ENCODE measurements around the gene PLPP7.
"Not testable (repeated sequence)": the region's sequence is repeated elsewhere in the genome, so short reads cannot be mapped to it uniquely, and the experiment has no call there.

Gene PLPP7

DNA sequence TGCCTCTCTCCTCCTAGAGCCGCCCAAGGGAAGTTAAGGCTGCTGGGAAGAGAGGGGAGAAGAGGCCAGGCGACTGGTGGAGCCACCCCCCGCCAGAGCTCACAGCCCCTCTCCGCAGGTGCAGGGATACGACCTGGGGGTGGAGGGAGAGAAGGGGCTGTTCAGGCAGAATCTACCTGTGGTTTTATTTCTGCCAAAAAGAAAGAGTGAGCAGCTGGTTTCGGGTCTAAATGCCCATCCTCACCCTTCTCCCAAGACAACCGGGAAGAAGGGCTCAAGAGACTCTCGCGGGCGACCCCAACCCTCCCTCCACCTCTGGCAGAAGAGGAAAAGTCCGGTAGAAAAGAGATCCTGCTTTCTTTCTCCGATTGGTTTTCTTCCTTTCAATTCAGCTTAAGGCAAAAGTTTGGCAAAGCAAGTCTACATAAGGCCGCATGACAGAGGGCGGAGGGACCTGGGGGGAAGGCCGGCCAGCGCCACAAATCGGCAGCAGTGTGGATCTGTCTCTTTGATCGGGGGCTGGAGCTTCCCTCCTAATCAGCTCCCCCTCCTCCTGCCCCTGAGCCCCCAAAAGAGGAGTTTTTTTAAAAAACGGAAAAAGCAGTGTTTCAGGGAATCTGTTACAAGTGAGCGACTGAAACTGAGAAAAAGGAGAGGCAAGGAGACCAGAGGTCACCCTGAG lies 29.5 kb upstream of the PLPP7 start:
- peak overlapping the region; percentile 90 for H3K27ac Mint-ChIP-seq
- no peaks in the 10 kb centered on the region for H3K27me3 Mint-ChIP-seq
- H3K4me3 Mint-ChIP-seq = no peak overlapping the region
- no peaks in the 10 kb centered on the region for H3K9me3 Mint-ChIP-seq
- intact Hi-C loops (cut with micrococcal nuclease) = no loop called here
- peaks cover 93% of the 10 kb centered on the region for H3K4me1 Mint-ChIP-seq (ENCODE audit: low read depth)
- H3K36me3 Mint-ChIP-seq (ENCODE audit: low read depth) = peaks cover 80% of the 10 kb centered on the region

GRCh38 chr9:131260751-131261452 lies 28.6 kb upstream of the PLPP7 start:
- Mint-ChIP-seq H3K4me1 (ENCODE audit: low read depth) (peaks cover 96% of the 10 kb centered on the region), H3K9me3 (no peaks in the 10 kb centered on the region), H3K36me3 (ENCODE audit: low read depth) (peaks cover 88% of the 10 kb centered on the region), H3K4me3 (no peak overlapping the region), H3K27ac (peak overlapping the region; percentile 90), H3K27me3 (no peaks in the 10 kb centered on the region)
- intact Hi-C loops (cut with micrococcal nuclease) = no loop called here

DNA sequence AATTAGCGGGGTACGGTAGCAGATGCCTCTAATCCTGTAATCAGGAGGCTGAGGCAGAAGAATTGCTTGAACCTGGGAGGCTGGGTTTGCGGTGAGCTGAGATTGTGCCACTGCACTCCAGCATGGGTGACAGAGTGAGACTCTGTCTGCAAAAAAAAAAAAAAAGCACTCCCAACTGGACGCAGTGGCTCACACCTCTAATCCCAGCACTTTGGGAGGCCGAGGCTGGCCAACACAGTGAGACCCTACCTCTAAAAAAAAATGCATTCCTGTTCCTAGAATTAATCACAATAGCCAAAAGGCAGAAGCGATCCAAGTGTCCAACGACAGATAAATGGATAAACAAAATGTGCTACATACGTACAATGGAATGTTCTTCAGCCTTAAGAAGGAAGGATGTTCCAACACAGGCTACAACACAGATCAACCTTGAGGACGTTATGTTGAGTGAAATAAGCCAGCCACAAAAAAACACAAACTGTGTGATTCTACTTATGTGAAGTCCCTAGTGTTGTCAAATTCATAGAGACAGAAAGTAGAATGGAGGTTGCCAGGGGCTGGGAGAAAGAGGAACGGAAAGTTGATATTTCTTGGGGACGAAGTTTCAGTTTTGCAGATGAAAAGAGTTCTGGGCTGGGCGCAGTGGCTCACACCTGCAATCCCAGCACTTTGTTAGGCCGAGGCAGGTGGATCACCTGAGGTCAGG lies 27.0 kb upstream of the PLPP7 start:
- no peaks in the 10 kb centered on the region for H3K27me3 Mint-ChIP-seq
- peak overlapping the region; percentile 56 for H3K4me3 Mint-ChIP-seq
- H3K36me3 Mint-ChIP-seq (ENCODE audit: low read depth) = peaks cover 97% of the 10 kb centered on the region
- intact Hi-C loops (cut with micrococcal nuclease) = no loop called here
- peak overlapping the region; percentile 79 for H3K27ac Mint-ChIP-seq
- H3K9me3 Mint-ChIP-seq = no peaks in the 10 kb centered on the region
- peaks cover 96% of the 10 kb centered on the region for H3K4me1 Mint-ChIP-seq (ENCODE audit: low read depth)

DNA sequence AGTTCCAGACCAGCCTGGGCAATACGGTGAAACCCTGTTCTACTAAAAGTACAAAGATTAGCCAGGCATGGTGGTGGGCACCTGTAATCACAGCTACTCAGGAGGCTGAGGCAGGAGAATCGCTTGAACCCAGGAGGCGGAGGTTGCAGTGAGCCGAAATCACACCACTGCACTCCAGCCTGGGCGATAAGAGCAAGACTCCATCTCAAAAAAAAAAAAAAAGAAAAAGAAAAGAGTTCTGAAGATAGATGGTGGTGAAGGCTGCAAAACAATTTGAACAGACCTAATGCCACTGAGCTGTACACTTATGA lies 26.5 kb upstream of the PLPP7 start:
- H3K27me3 Mint-ChIP-seq; intact Hi-C loops (cut with micrococcal nuclease); H3K9me3 Mint-ChIP-seq: not testable (repeated sequence)
- Mint-ChIP-seq H3K27ac (peak overlapping the region; percentile 79), H3K36me3 (ENCODE audit: low read depth) (peaks cover 92% of the 10 kb centered on the region), H3K4me3 (peak overlapping the region; percentile 56), H3K4me1 (ENCODE audit: low read depth) (peaks cover 92% of the 10 kb centered on the region)

DNA sequence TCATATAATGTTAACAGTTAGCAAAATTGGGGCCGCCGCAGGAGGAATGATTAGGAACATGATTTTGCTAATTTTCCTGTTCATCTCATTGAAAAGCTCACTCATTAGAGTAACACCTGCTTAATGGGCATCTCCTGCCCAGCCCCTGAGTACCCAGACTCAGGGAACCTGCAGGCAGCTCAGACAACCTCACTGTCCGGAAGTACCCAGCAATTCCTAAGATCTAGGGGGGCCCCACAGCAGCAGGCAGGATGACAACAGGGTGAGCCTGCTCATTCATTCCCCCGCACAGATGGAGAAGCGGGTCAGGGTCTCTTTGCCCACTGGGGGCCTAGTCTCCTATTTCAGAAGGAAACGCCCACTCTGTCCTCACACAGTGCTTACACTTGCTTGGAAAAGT lies 25.8 kb upstream of the PLPP7 start:
- H3K4me1 Mint-ChIP-seq (ENCODE audit: low read depth) = peaks cover 91% of the 10 kb centered on the region
- peak overlapping the region; percentile 68 for H3K27ac Mint-ChIP-seq
- no peaks in the 10 kb centered on the region for H3K27me3 Mint-ChIP-seq
- peak overlapping the region; percentile 39 for H3K4me3 Mint-ChIP-seq
- no peaks in the 10 kb centered on the region for H3K9me3 Mint-ChIP-seq
- intact Hi-C loops (cut with micrococcal nuclease) = no loop called here
- peaks cover 84% of the 10 kb centered on the region for H3K36me3 Mint-ChIP-seq (ENCODE audit: low read depth)

- intact Hi-C loops (cut with micrococcal nuclease) = no loop called here
- Mint-ChIP-seq H3K4me3 (peak overlapping the region; percentile 39), H3K9me3 (no peaks in the 10 kb centered on the region), H3K27ac (peak overlapping the region; percentile 68), H3K4me1 (ENCODE audit: low read depth) (peaks cover 90% of the 10 kb centered on the region), H3K27me3 (no peaks in the 10 kb centered on the region), H3K36me3 (ENCODE audit: low read depth) (peaks cover 79% of the 10 kb centered on the region)
These were observed 25.3 kb upstream of the PLPP7 start for GRCh38 chr9:131264231-131264630.

DNA sequence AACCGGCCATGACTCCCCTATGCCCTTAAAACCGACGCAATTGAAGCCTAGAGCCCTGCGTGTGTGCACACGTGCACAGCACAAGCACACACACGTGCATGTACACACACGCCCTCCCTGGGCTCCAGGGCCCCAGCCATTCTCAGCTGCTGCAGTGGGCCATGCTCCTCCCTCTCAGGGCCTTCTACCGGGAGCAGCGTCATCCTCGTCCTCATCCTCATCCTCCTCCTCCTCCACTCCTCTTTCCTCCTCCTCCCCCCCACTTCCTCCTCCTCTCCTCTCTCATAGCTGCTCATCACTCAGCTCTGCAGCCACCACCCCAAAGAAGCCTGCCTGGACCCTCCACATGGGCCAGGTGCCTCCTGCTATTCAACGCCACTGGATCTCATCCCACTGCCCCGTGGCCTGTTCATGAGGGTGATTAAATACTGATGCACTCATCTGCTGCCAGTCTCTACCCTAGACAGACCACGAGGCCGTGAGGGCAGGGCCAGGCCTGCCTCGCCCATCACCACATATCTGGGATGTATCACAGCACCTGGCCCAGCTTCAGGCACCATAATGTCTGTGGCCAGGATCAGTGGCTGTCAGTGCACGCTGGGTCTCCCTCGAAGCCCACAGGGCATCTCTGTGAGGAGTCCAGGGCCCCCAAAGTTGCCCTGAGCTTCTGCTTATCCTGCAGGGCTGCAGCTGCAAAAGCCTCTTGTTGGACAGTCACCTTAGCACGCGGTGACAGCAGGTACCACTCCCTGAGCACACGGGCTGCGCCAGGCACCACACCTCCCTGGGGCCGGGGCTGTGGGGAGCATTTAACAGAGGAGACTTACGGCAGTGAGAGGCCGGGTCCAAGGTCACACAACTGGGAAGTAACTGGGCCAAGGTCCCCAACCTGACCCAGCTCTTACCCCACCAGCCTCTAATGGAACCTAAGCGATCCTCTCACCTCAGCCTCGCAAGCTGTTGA lies 23.0 kb upstream of the PLPP7 start:
- Mint-ChIP-seq H3K9me3 (no peaks in the 10 kb centered on the region), H3K36me3 (ENCODE audit: low read depth) (peaks cover 71% of the 10 kb centered on the region), H3K27me3 (no peaks in the 10 kb centered on the region), H3K4me1 (ENCODE audit: low read depth) (peaks cover 89% of the 10 kb centered on the region), H3K27ac (peak overlapping the region; percentile 50), H3K4me3 (peak overlapping the region; percentile 50)
- intact Hi-C loops (cut with micrococcal nuclease) = no loop called here

GRCh38 chr9:131270171-131271015 lies 19.1 kb upstream of the PLPP7 start:
- Mint-ChIP-seq H3K4me3 (peak overlapping the region; percentile 75), H3K4me1 (ENCODE audit: low read depth) (peaks cover 79% of the 10 kb centered on the region), H3K27me3 (no peaks in the 10 kb centered on the region), H3K27ac (peak overlapping the region; percentile 93), H3K9me3 (no peaks in the 10 kb centered on the region), H3K36me3 (ENCODE audit: low read depth) (peaks cover 71% of the 10 kb centered on the region)
- intact Hi-C loops (cut with micrococcal nuclease) = loop anchor here (10.0 kb wide), 1 partner anchor 86 kb away; no protein-coding TSS in a partner anchor

DNA sequence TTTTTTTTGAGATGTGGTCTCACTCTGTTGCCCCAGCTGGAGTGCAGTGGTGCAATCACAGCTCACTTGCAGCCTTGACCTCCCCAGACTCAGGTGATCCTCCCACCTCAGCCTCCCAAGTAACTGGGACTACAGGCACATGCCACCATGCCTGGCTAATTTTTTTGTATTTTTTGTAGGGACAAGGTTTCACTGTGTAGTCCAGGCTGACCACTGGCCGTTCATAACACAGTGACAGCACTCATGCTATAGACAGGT lies 18.6 kb upstream of the PLPP7 start:
- Mint-ChIP-seq H3K27ac (peak overlapping the region; percentile 93), H3K4me1 (ENCODE audit: low read depth) (peaks cover 73% of the 10 kb centered on the region), H3K36me3 (ENCODE audit: low read depth) (peaks cover 71% of the 10 kb centered on the region), H3K4me3 (peak overlapping the region; percentile 64)
- H3K27me3 Mint-ChIP-seq, H3K9me3 Mint-ChIP-seq: not testable (repeated sequence)
- intact Hi-C loops (cut with micrococcal nuclease) = loop anchor here (10.0 kb wide), 1 partner anchor 86 kb away; no protein-coding TSS in a partner anchor

DNA sequence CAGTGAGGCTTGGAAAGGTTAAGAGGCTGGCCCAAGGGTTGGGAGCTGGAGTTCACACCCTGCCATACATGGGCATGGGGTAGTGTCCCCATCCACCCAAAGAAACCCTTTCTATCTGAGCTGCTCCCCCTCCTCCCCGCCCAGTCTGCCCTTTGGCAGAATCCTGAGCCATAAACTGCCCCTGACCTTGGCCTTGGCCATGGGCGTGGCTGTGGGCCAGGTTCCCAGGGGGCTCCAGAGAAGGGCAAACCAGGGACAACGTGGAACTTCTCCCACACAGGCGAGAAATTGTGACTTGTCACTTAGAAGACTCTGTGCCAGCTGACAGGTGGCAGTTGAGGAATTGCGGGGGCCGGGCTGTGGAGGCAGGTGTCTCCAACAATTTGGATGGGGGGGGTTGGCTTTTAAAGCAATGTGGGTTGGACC lies 18.0 kb upstream of the PLPP7 start:
- intact Hi-C loops (cut with micrococcal nuclease) = loop anchor here (10.0 kb wide), 1 partner anchor 87 kb away; no protein-coding TSS in a partner anchor
- no peaks in the 10 kb centered on the region for H3K27me3 Mint-ChIP-seq
- no peaks in the 10 kb centered on the region for H3K9me3 Mint-ChIP-seq
- H3K27ac Mint-ChIP-seq = peak overlapping the region; percentile 93
- peak overlapping the region; percentile 50 for H3K4me3 Mint-ChIP-seq
- peaks cover 71% of the 10 kb centered on the region for H3K36me3 Mint-ChIP-seq (ENCODE audit: low read depth)
- peaks cover 68% of the 10 kb centered on the region for H3K4me1 Mint-ChIP-seq (ENCODE audit: low read depth)

DNA sequence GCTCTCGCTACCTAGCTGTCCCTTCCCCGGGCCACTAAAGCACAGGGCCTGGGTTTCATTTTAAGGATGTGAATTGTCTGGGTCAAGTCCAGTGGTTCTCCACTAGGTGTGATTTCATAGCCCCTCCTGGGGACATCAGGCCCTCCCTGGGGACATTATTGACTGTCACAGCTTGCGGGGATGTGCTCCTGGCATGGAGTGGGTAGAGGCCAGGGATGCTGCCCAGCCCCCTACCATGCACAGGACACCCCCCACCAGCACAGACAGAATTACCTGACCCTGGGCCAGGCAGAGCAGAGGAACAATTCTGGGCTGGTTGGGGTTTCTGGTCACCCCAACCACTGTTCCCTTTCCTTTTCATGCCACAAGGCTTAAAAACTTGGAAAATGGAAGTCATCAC lies 17.3 kb upstream of the PLPP7 start:
- H3K27ac Mint-ChIP-seq = peak overlapping the region; percentile 93
- H3K9me3 Mint-ChIP-seq = no peaks in the 10 kb centered on the region
- intact Hi-C loops (cut with micrococcal nuclease) = loop anchor here (10.0 kb wide), 1 partner anchor 87 kb away; no protein-coding TSS in a partner anchor
- H3K4me3 Mint-ChIP-seq = peak overlapping the region; percentile 64
- peaks cover 66% of the 10 kb centered on the region for H3K36me3 Mint-ChIP-seq (ENCODE audit: low read depth)
- peaks cover 61% of the 10 kb centered on the region for H3K4me1 Mint-ChIP-seq (ENCODE audit: low read depth)
- H3K27me3 Mint-ChIP-seq = no peaks in the 10 kb centered on the region

GRCh38 chr9:131273146-131273855 lies 16.2 kb upstream of the PLPP7 start:
- Mint-ChIP-seq H3K9me3 (no peaks in the 10 kb centered on the region), H3K36me3 (ENCODE audit: low read depth) (peaks cover 66% of the 10 kb centered on the region)
- intact Hi-C loops (cut with micrococcal nuclease) = loop anchor here (10.0 kb wide), 1 partner anchor 88 kb away; no protein-coding TSS in a partner anchor

More at GRCh38 chr9:131273146-131273855, 16.2 kb upstream of the PLPP7 start:
- H3K27ac Mint-ChIP-seq = peak overlapping the region; percentile 93
- H3K4me3 Mint-ChIP-seq = peak overlapping the region; percentile 99
- H3K4me1 Mint-ChIP-seq (ENCODE audit: low read depth) = peaks cover 59% of the 10 kb centered on the region
- no peaks in the 10 kb centered on the region for H3K27me3 Mint-ChIP-seq

All from dendritic cell treated with granulocyte-macrophage colony-stimulating factor and Interleukin-4, amounts not matched to agents 40 ng/mL and 50 ng/mL, for 4 days (primary cell).